ENCODE data around the gene IFI27. TPM values are rescaled to one million over a fixed set of nuclear protein-coding genes. Genes with fewer than 3 reads are reported as not detected.

The IFI27 gene
- total RNA-seq: 0.15 TPM in 1 of 2 replicates, not detected in the other

GRCh38 chr14:94110552-94111181 is at the start of gene IFI27:
IFI27 (plus strand) TSS chr14:94110736.

GRCh38 chr14:94080621-94081385 is 29.7 kb upstream of the IFI27 start, which contains the start of the genes DDX24 and IFI27L1:
DDX24 (minus strand) TSS chr14:94081202; CDS start chr14:94079742, 1,460 bp downstream.
IFI27L1 (plus strand) TSS chr14:94081310; CDS start chr14:94096938, 15,628 bp downstream.

GRCh38 chr14:94129111-94129757 is 18.7 kb downstream of the IFI27 start, which contains the start of gene IFI27L2:
IFI27L2 (minus strand) TSS chr14:94129604; CDS start chr14:94129564, 40 bp downstream.

Other genes starting within 250 kb of the IFI27 start
- gene FAM181A, start 183.4 kb upstream of the IFI27 start, total RNA-seq: not detected in 2 replicates
- gene ASB2, start 134.2 kb upstream of the IFI27 start, total RNA-seq: 0.15 TPM in 1 of 2 replicates, not detected in the other
- not detected in 2 replicates for gene CCDC197, start 113.4 kb upstream of the IFI27 start, total RNA-seq
- 1.3 TPM in 2 replicates for gene OTUB2, start 84.4 kb upstream of the IFI27 start, total RNA-seq
- gene DDX24, start 29.5 kb upstream of the IFI27 start, total RNA-seq: 85.2 and 89.9 TPM in 2 replicates
- 31.7 and 32.4 TPM in 2 replicates for gene IFI27L1, start 29.4 kb upstream of the IFI27 start, total RNA-seq
- gene IFI27L2, start 18.9 kb downstream of the IFI27 start, total RNA-seq: 226 and 256 TPM in 2 replicates
- gene PPP4R4, start 63.6 kb downstream of the IFI27 start, total RNA-seq: 0.45 TPM in 1 of 2 replicates, not detected in the other
- not detected in 2 replicates for gene SERPINA10, start 182.5 kb downstream of the IFI27 start, total RNA-seq
- gene SERPINA6, start 212.6 kb downstream of the IFI27 start, total RNA-seq: not detected in 2 replicates